Testis (tissue), 3 donors: Measurements from ENCODE around the gene VWA2. TPM values are rescaled to one million over a fixed set of nuclear protein-coding genes. Genes with fewer than 3 reads are reported as not detected.

ENCODE experiments used
- DNase-seq: peaks from one replicate; pipeline ENCODE4 v3.0.0-alpha.2; 2019
- H3K27ac ChIP-seq, 2 donors: fragments of 200-600 bp; sonication (generic); one replicate each; pipeline ENCODE4 v1.5.1; 2019
- H3K27me3 ChIP-seq: fragments of 200-600 bp; sonication (generic); one replicate; pipeline ENCODE4 v1.5.1; 2019
- H3K36me3 ChIP-seq: fragments of 200-600 bp; sonication (generic); one replicate; pipeline ENCODE4 v1.5.1; 2017; ENCODE audit warnings: low read depth; ENCODE audit errors: missing control alignments
- H3K4me1 ChIP-seq: fragments of 200-600 bp; sonication (generic); one replicate; pipeline ENCODE4 v1.5.1; 2019
- H3K4me3 ChIP-seq, 2 donors: fragments of 200-600 bp; sonication (generic); one replicate each; pipeline ENCODE4 v1.5.1; 2017 to 2019
- H3K9me3 ChIP-seq: fragments of 200-600 bp; sonication (generic); one replicate; pipeline ENCODE4 v1.5.1; 2017
- CTCF ChIP-seq, 3 experiments: fragments of 450-650 bp in 2 of 3; fragments of 200-600 bp in 1 of 3; sonication (generic) in 1 of 3; IDR thresholded peaks; one replicate each; pipeline ENCODE4 v1.5.1; 2016 to 2019; ENCODE audit warnings: antibody characterized with exemption in 3 of 3, mild to moderate bottlenecking in 2 of 3, moderate library complexity in 1 of 3
- POLR2A ChIP-seq: fragments of 450-650 bp; IDR thresholded peaks from one replicate; pipeline ENCODE4 v1.6.1; 2017; ENCODE audit warnings: antibody characterized with exemption, mild to moderate bottlenecking, moderate library complexity
- WGBS, 2 donors: methylation state at CpG; one replicate each; pipeline ENCODE4 v1.1.5; 2018; 5-methylcytosine and 5-hydroxymethylcytosine counted together
- intact Hi-C: fragments of 100-400 bp; cut with DNase I; formaldehyde crosslinking; loops from one replicate; pipeline ENCODE4 v1.15.1; 2023; ENCODE audit warnings: low total_unique reads
- polyA plus RNA-seq: library from polyadenylated mRNA; stranded (reverse); fragments of 350-450 nt; fragmentation: Illumina TruSeq; extraction: RNeasy Lipid Tissue Mini Kit (QIAGEN cat#74804); gene quantifications from one replicate; pipeline ENCODE4 v1.2.3, GENCODE V29; 2014; ENCODE audit warnings: low read depth, low replicate concordance; ENCODE audit not compliant: insufficient read depth
- total RNA-seq, 2 donors: library from RNA; depleted of rRNA; stranded (reverse); fragments of >200 nt; gene quantifications; one replicate each; pipeline ENCODE4 v1.2.3, GENCODE V29; 2016

Gene VWA2
- total and polyA plus RNA-seq, 3 donors from 2014 or later: 2.4 to 2.6 (median 2.4) TPM

- WGBS, 2 donors: 77% methylated on average over 3 of the region's 3 CpGs
- Histone ChIP-seq H3K27ac (no peak overlapping the region), H3K4me3 (no peak overlapping the region), H3K4me1 (peaks cover 7% of the 10 kb centered on the region), H3K27me3 (no peaks in the 10 kb centered on the region), H3K36me3 (no peaks in the 10 kb centered on the region), H3K9me3 (no peaks in the 10 kb centered on the region)
- no peak for TF ChIP-seq CTCF (IDR thresholded peaks at IDR 0.05)
- no peak for TF ChIP-seq POLR2A
- DNase-seq: no peak
- intact Hi-C loops: loop anchor here (10.0 kb wide), 2 partner anchors 95 to 125 kb away; partner anchors contain the start of gene AFAP1L2
These were observed 70.3 kb downstream of the VWA2 start for GRCh38 chr10:114309364-114309651.

- H3K36me3 ChIP-seq: no peaks in the 10 kb centered on the region
- no peak for TF ChIP-seq POLR2A
- no peak for TF ChIP-seq CTCF (IDR thresholded peaks at IDR 0.05)
- H3K9me3 ChIP-seq: no peaks in the 10 kb centered on the region
- no peak overlapping the region for H3K4me3 ChIP-seq
- WGBS, 2 donors: 84 to 86% methylated on average over 6 to 10 of the region's 10 CpGs
- peaks cover 2% of the 10 kb centered on the region for H3K4me1 ChIP-seq
- intact Hi-C loops: no loop called here
- H3K27me3 ChIP-seq: no peaks in the 10 kb centered on the region
- no peak for DNase-seq
- H3K27ac ChIP-seq: no peak overlapping the region
These were observed 71.3 kb downstream of the VWA2 start for GRCh38 chr10:114310346-114310745.

DNA sequence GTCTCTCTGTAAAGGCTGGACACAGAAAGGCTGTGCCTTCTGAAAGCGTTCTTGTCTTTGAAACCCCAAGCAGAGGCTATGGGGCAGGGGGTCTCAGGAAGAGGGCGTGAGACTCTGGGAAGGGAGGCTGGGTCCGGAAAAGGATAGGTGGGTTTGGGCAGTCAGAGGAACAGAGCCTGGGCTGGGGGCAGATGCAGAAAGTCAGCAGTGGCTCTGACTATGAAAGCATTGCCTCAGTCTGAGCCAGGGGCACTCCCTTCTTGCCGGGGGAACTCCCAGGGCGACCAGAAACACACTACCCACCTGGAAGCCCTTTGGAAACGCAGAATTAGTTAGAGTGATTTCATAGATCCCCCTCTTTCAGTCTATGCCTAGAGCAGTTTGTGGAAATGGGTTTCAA, 72.0 kb downstream of the VWA2 start:
- WGBS, 2 donors: 72 to 74% methylated on average over 4 to 6 of the region's 6 CpGs
- no peaks in the 10 kb centered on the region for H3K36me3 ChIP-seq
- no peaks in the 10 kb centered on the region for H3K27me3 ChIP-seq
- intact Hi-C loops: no loop called here
- TF ChIP-seq POLR2A (no peak), CTCF (IDR thresholded peaks at IDR 0.05) (no peak)
- H3K4me3 ChIP-seq: no peak overlapping the region
- H3K9me3 ChIP-seq: no peaks in the 10 kb centered on the region
- no peak overlapping the region for H3K27ac ChIP-seq
- peaks cover 2% of the 10 kb centered on the region for H3K4me1 ChIP-seq
- no peak for DNase-seq

DNA sequence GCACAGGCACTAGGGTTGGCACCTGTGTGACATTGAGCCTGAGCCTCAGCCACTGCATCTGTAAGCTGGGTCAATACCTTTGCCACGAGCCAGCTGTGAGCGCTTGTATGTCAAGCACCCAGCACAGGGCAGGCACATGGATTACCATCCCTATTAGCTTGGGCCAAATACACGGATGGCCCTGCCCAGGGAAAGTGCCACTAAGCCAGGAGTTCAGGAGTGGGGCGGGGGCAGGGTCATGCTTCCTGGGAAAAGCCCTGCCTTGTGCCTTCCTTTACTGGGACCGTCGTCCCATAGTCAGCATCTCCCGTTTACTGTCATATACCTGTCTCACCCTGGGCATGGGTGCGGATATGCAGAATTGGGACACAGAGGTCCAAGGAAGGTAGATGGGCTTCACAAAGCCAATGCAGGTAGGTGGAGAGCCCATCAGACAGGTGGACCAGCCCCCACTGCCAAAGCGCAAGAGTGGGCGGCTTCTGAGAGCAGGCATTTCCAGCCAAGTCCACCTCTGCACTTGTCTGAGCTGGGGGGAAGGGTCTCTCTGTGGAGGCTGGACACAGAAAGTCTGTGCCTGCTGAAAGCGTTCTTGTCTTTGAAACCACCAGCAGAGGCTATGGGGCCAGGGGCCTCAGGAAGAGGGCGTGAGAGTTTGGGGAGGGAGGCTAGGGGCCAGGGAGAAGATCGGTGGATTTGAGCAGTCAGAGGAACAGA, 72.6 kb downstream of the VWA2 start:
- 86 to 90% methylated on average over 13 of the region's 13 CpGs for WGBS, 2 donors
- Histone ChIP-seq H3K9me3 (no peaks in the 10 kb centered on the region), H3K27me3 (no peaks in the 10 kb centered on the region), H3K27ac (no peak overlapping the region), H3K4me1 (peaks cover 2% of the 10 kb centered on the region), H3K36me3 (no peaks in the 10 kb centered on the region), H3K4me3 (no peak overlapping the region)
- intact Hi-C loops: no loop called here
- no peak for DNase-seq
- no peak for TF ChIP-seq CTCF (IDR thresholded peaks at IDR 0.05)
- TF ChIP-seq POLR2A: no peak

DNA sequence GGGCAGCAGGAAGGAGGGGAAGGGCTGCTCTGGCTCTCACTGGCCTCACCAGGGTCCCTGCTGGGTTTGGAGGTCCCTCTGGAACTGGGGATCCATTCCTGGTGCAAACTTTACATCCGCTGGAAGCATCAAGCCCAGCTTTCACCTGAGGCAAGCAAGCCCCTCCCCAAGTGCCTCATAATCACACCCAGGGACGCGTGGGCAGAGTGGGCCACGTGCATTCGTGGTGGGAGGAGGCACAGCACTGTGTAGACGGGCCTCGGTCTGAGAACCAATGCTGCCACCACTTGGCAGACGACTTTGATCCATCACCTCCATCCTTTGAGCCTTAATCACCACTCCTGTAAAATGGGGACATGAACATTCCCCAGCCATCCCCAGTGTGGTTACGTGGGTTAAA, 74.1 kb downstream of the VWA2 start:
- no peak for DNase-seq
- TF ChIP-seq POLR2A (no peak), CTCF (IDR thresholded peaks at IDR 0.05) (no peak)
- no peak overlapping the region for H3K4me3 ChIP-seq
- 91 to 94% methylated on average over 9 of the region's 9 CpGs for WGBS, 2 donors
- peaks cover 2% of the 10 kb centered on the region for H3K4me1 ChIP-seq
- H3K27me3 ChIP-seq: no peaks in the 10 kb centered on the region
- H3K9me3 ChIP-seq: no peaks in the 10 kb centered on the region
- intact Hi-C loops: no loop called here
- no peak overlapping the region for H3K27ac ChIP-seq
- H3K36me3 ChIP-seq: no peaks in the 10 kb centered on the region
